Measurements from ENCODE around the gene PDE6A. TPM values are rescaled to one million over a fixed set of nuclear protein-coding genes. Genes with fewer than 3 reads are reported as not detected.

PDE6A gene
- total RNA-seq, 1 donor from 2014 or later: 0.14 TPM

DNA sequence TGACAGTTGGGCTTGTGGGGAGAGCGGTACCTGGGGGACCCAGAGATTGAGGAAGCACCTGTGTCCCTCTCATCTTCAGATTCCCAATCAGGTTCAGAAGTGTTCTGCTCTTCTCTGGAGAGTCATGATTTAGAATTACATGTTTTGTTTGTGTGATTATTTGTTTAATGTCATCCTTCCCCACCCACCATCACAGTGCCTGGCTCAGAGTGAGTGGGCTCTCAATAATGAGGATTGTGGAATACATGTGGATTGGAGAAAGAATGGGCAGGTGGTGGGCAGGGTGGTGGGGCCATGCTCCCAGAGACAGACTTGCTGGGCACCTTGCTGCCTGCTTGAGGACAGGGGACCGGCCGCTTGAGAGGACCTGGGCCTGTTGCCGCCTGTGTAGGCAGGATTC is 126.5 kb downstream of the PDE6A start:
- H2AFZ ChIP-seq (ENCODE audit: low read depth, low read length): no peak overlapping the region
- H3K4me2 ChIP-seq (ENCODE audit: low read length): no peak overlapping the region
- no peaks in the 10 kb centered on the region for H3K9me3 ChIP-seq (ENCODE audit: insufficient read depth, low read depth, low read length)
- H3K79me2 ChIP-seq (ENCODE audit: insufficient read depth, low read length): no peaks in the 10 kb centered on the region
- FAIRE-seq: no peak
- H4K20me1 ChIP-seq (ENCODE audit: insufficient read depth, low read length): no peaks in the 10 kb centered on the region
- H3K27ac ChIP-seq (ENCODE audit: low read depth, low read length): no peak overlapping the region
- Mint-ChIP-seq H3K4me1 (ENCODE audit: low read depth, unreplicated experiment) (no peaks in the 10 kb centered on the region), H3K4me3 (ENCODE audit: unreplicated experiment) (no peak overlapping the region), H3K27ac (ENCODE audit: unreplicated experiment) (no peak overlapping the region), H3K27me3 (ENCODE audit: low read depth, unreplicated experiment) (peaks cover 1% of the 10 kb centered on the region), H3K36me3 (ENCODE audit: low read depth, unreplicated experiment) (peaks cover 20% of the 10 kb centered on the region), H3K9me3 (ENCODE audit: unreplicated experiment) (no peaks in the 10 kb centered on the region)
- no peaks in the 10 kb centered on the region for H3K4me1 ChIP-seq (ENCODE audit: insufficient read depth, low read length)
- no peaks in the 10 kb centered on the region for H3K27me3 ChIP-seq (ENCODE audit: insufficient read depth, low read length)
- no peaks in the 10 kb centered on the region for H3K36me3 ChIP-seq (ENCODE audit: insufficient read depth, low read length)
- no peak overlapping the region for H3K4me3 ChIP-seq (ENCODE audit: insufficient read depth, low read depth, low read length)
- TF ChIP-seq, protein P1, sequence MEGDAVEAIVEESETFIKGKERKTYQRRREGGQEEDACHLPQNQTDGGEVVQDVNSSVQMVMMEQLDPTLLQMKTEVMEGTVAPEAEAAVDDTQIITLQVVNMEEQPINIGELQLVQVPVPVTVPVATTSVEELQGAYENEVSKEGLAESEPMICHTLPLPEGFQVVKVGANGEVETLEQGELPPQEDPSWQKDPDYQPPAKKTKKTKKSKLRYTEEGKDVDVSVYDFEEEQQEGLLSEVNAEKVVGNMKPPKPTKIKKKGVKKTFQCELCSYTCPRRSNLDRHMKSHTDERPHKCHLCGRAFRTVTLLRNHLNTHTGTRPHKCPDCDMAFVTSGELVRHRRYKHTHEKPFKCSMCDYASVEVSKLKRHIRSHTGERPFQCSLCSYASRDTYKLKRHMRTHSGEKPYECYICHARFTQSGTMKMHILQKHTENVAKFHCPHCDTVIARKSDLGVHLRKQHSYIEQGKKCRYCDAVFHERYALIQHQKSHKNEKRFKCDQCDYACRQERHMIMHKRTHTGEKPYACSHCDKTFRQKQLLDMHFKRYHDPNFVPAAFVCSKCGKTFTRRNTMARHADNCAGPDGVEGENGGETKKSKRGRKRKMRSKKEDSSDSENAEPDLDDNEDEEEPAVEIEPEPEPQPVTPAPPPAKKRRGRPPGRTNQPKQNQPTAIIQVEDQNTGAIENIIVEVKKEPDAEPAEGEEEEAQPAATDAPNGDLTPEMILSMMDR (IDR thresholded peaks at IDR 0.05; ENCODE audit: insufficient read depth, low read depth, low read length): no peak
- TF ChIP-seq EZH2 (IDR thresholded peaks at IDR 0.05; ENCODE audit: insufficient read depth, low read length): no peak
- H3K9ac ChIP-seq (ENCODE audit: low read length): no peak overlapping the region
- DNase-seq (ENCODE audit: low read depth): no peak

DNA sequence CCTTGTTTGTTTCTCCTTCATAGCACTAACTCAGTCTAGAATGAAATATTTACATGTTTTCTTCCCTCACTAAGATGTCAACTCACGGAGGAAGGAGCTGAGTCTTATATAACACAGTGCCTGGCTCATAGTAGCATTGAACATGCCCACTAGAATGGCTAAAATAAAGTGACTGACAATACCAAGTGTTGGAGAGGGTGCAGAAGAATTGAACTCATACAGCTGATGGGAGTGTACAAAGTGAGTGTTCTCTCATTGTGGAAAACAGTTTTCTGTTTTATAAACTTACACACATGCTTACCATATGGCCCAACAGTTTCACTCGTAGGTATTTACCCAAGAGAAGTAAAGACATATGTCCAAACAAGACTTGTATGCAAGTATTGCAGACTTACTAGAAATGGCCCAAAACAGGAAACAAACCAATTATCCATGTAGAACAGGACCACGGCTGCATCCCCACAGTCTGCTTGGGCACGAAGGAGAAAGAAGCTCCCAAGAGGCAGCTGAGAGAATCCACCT is 127.0 kb downstream of the PDE6A start:
- peaks cover 18% of the 10 kb centered on the region for H3K36me3 Mint-ChIP-seq (ENCODE audit: low read depth, unreplicated experiment)
- DNase-seq (ENCODE audit: low read depth) (no peak), FAIRE-seq (no peak)
- Histone ChIP-seq H3K36me3 (ENCODE audit: insufficient read depth, low read length) (no peaks in the 10 kb centered on the region), H3K4me2 (ENCODE audit: low read length) (no peak overlapping the region), H2AFZ (ENCODE audit: low read depth, low read length) (no peak overlapping the region), H3K9me3 (ENCODE audit: insufficient read depth, low read depth, low read length) (no peaks in the 10 kb centered on the region), H3K27me3 (ENCODE audit: insufficient read depth, low read length) (no peaks in the 10 kb centered on the region), H3K4me1 (ENCODE audit: insufficient read depth, low read length) (no peaks in the 10 kb centered on the region), H3K9ac (ENCODE audit: low read length) (no peak overlapping the region), H3K27ac (ENCODE audit: low read depth, low read length) (no peak overlapping the region), H4K20me1 (ENCODE audit: insufficient read depth, low read length) (no peaks in the 10 kb centered on the region), H3K79me2 (ENCODE audit: insufficient read depth, low read length) (no peaks in the 10 kb centered on the region), H3K4me3 (ENCODE audit: insufficient read depth, low read depth, low read length) (no peak overlapping the region)
- no peak overlapping the region for H3K4me3 Mint-ChIP-seq (ENCODE audit: unreplicated experiment)
- no peak overlapping the region for H3K27ac Mint-ChIP-seq (ENCODE audit: unreplicated experiment)
- no peaks in the 10 kb centered on the region for H3K9me3 Mint-ChIP-seq (ENCODE audit: unreplicated experiment)
- no peak for TF ChIP-seq EZH2 (IDR thresholded peaks at IDR 0.05; ENCODE audit: insufficient read depth, low read length)
- TF ChIP-seq, protein P1 (IDR thresholded peaks at IDR 0.05; ENCODE audit: insufficient read depth, low read depth, low read length): no peak
- H3K27me3 Mint-ChIP-seq (ENCODE audit: low read depth, unreplicated experiment): peaks cover 6% of the 10 kb centered on the region
- H3K4me1 Mint-ChIP-seq (ENCODE audit: low read depth, unreplicated experiment): no peaks in the 10 kb centered on the region

DNA sequence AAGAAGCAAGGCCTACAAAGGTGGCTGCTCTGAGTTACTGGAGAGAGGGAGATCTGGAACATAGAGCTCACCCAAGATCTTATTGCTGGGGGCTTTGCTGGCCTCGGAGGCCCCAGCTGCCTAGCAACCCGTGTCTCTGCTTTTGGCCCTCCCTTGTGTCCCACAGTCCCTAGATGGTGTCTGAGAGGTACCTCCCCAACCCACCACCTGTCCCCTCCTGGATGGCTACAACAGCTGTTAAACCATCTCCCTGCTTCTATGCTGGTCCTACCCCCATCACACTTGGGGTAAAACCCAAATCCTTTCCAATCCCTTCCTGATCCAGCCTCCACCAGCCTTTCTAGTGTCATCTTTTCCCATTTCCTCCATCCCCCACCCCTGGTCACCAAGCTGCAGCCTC is 127.9 kb downstream of the PDE6A start:
- FAIRE-seq: no peak
- peaks cover 9% of the 10 kb centered on the region for H3K27me3 Mint-ChIP-seq (ENCODE audit: low read depth, unreplicated experiment)

More for the DNA sequence above, 127.9 kb downstream of the PDE6A start:
- Histone ChIP-seq H3K4me2 (ENCODE audit: low read length) (no peak overlapping the region), H2AFZ (ENCODE audit: low read depth, low read length) (no peak overlapping the region), H3K36me3 (ENCODE audit: insufficient read depth, low read length) (no peaks in the 10 kb centered on the region), H3K79me2 (ENCODE audit: insufficient read depth, low read length) (no peaks in the 10 kb centered on the region), H4K20me1 (ENCODE audit: insufficient read depth, low read length) (no peaks in the 10 kb centered on the region), H3K27ac (ENCODE audit: low read depth, low read length) (no peak overlapping the region), H3K27me3 (ENCODE audit: insufficient read depth, low read length) (no peaks in the 10 kb centered on the region), H3K4me3 (ENCODE audit: insufficient read depth, low read depth, low read length) (no peak overlapping the region), H3K4me1 (ENCODE audit: insufficient read depth, low read length) (no peaks in the 10 kb centered on the region), H3K9ac (ENCODE audit: low read length) (no peak overlapping the region), H3K9me3 (ENCODE audit: insufficient read depth, low read depth, low read length) (no peaks in the 10 kb centered on the region)
- Mint-ChIP-seq H3K4me3 (ENCODE audit: unreplicated experiment) (no peak overlapping the region), H3K9me3 (ENCODE audit: unreplicated experiment) (no peaks in the 10 kb centered on the region), H3K4me1 (ENCODE audit: low read depth, unreplicated experiment) (no peaks in the 10 kb centered on the region), H3K36me3 (ENCODE audit: low read depth, unreplicated experiment) (peaks cover 21% of the 10 kb centered on the region), H3K27ac (ENCODE audit: unreplicated experiment) (no peak overlapping the region)
- DNase-seq (ENCODE audit: low read depth): no peak
- TF ChIP-seq, protein P1 (IDR thresholded peaks at IDR 0.05; ENCODE audit: insufficient read depth, low read depth, low read length): no peak
- TF ChIP-seq EZH2 (IDR thresholded peaks at IDR 0.05; ENCODE audit: insufficient read depth, low read length): no peak
